ENCODE data around the gene DAPK2. TPM values are rescaled to one million over a fixed set of nuclear protein-coding genes. Genes with fewer than 3 reads are reported as not detected.
"Not testable (repeated sequence)": the region's sequence is repeated elsewhere in the genome, so short reads cannot be mapped to it uniquely, and the experiment has no call there.

The DAPK2 gene
- total and polyA plus RNA-seq, 9 donors = 0.77 to 6.2 (median 2.0) TPM

- no peak overlapping the region for H3K4me3 ChIP-seq
- no peak for DNase-seq
- H3K27ac ChIP-seq = no peak overlapping the region
- TF ChIP-seq, protein P1, sequence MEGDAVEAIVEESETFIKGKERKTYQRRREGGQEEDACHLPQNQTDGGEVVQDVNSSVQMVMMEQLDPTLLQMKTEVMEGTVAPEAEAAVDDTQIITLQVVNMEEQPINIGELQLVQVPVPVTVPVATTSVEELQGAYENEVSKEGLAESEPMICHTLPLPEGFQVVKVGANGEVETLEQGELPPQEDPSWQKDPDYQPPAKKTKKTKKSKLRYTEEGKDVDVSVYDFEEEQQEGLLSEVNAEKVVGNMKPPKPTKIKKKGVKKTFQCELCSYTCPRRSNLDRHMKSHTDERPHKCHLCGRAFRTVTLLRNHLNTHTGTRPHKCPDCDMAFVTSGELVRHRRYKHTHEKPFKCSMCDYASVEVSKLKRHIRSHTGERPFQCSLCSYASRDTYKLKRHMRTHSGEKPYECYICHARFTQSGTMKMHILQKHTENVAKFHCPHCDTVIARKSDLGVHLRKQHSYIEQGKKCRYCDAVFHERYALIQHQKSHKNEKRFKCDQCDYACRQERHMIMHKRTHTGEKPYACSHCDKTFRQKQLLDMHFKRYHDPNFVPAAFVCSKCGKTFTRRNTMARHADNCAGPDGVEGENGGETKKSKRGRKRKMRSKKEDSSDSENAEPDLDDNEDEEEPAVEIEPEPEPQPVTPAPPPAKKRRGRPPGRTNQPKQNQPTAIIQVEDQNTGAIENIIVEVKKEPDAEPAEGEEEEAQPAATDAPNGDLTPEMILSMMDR (IDR thresholded peaks at IDR 0.05) = no peak
- TF ChIP-seq POLR2A (IDR thresholded peaks at IDR 0.05) = no peak
- no peak for TF ChIP-seq EP300 (IDR thresholded peaks at IDR 0.05)
- no peaks in the 10 kb centered on the region for H3K4me1 ChIP-seq (ENCODE audit: insufficient read depth)
- intact Hi-C loops (cut with DNase I) = no loop called here
- WGBS, 3 donors = 89 to 92% (median 92%) methylated on average over 3 of the region's 3 CpGs
- no peaks in the 10 kb centered on the region for H3K27me3 ChIP-seq
- no peaks in the 10 kb centered on the region for H3K36me3 ChIP-seq
- H3K9me3 ChIP-seq = no peaks in the 10 kb centered on the region
These were observed 77.6 kb downstream of the DAPK2 start for GRCh38 chr15:63968700-63969099.

DNA sequence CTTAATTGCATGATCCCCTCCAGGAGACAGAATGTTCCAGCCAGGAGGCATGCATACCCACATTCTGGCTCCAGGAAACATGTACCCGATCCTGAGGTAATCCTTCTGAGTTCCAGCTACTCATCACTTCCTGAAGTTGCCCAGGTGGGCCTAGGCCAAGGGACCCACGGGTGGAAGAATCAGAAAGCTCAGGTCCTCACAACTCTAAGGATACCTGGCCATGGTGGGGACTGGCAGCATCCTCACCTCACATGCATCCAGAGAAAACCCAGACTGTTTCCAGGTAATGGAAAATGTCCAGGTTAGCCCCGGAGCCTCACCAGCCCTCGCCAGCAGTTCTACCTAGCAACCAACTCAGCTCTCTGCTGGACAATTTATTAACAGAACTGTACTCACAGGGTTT lies 78.2 kb downstream of the DAPK2 start:
- intact Hi-C loops (cut with DNase I) = no loop called here
- H3K4me1 ChIP-seq (ENCODE audit: insufficient read depth) = no peaks in the 10 kb centered on the region
- H3K36me3 ChIP-seq = no peaks in the 10 kb centered on the region
- H3K27ac ChIP-seq = no peak overlapping the region
- 88 to 94% (median 92%) methylated on average over 4 of the region's 4 CpGs for WGBS, 3 donors
- TF ChIP-seq, protein P1 (IDR thresholded peaks at IDR 0.05) = no peak
- TF ChIP-seq POLR2A (IDR thresholded peaks at IDR 0.05) = no peak
- TF ChIP-seq EP300 (IDR thresholded peaks at IDR 0.05) = no peak
- H3K4me3 ChIP-seq = no peak overlapping the region
- H3K27me3 ChIP-seq = no peaks in the 10 kb centered on the region
- DNase-seq = no peak
- no peaks in the 10 kb centered on the region for H3K9me3 ChIP-seq

DNA sequence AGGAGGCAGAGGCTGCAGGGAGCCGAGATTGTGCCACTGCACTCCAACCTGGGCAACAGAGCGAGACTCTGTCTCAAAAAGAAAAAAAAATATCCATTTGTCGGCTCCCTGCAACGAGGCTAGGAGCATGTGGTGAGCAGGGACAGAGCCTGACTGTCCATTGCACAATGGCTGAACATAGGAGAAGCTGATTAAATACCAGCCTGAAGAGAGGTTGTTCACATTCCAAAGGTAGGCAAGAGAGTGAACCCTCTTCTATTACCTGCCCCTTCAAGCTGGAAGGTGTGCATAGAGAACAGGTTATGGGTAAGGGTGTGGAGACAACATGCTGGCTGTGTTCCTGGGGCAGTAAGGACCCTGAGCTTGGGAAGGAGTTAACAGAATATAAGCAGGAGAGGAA lies 78.7 kb downstream of the DAPK2 start:
- Histone ChIP-seq H3K27ac (no peak overlapping the region), H3K9me3 (no peaks in the 10 kb centered on the region), H3K4me3 (no peak overlapping the region), H3K36me3 (no peaks in the 10 kb centered on the region), H3K4me1 (ENCODE audit: insufficient read depth) (no peaks in the 10 kb centered on the region), H3K27me3 (no peaks in the 10 kb centered on the region)
- intact Hi-C loops (cut with DNase I) = no loop called here
- 90 to 96% (median 92%) methylated on average over 4 of the region's 4 CpGs for WGBS, 3 donors
- TF ChIP-seq, protein P1 (IDR thresholded peaks at IDR 0.05) = no peak
- no peak for TF ChIP-seq POLR2A (IDR thresholded peaks at IDR 0.05)
- DNase-seq = no peak

- intact Hi-C loops (cut with DNase I); H3K27ac ChIP-seq; H3K4me1 ChIP-seq (ENCODE audit: insufficient read depth); DNase-seq; H3K27me3 ChIP-seq; H3K36me3 ChIP-seq; H3K4me3 ChIP-seq; H3K9me3 ChIP-seq: not testable (repeated sequence)
- WGBS, 3 donors = 94 to 99% (median 97%) methylated on average over 15 of the region's 15 CpGs
These were observed 83.2 kb downstream of the DAPK2 start for GRCh38 chr15:63962947-63963721.

GRCh38 chr15:63953524-63953923 lies 92.8 kb downstream of the DAPK2 start:
- WGBS, 3 donors = 28 to 65% (median 31%) methylated on average over 2 of the region's 2 CpGs
- Histone ChIP-seq H3K4me3 (no peak overlapping the region), H3K4me1 (ENCODE audit: insufficient read depth) (peaks cover 3% of the 10 kb centered on the region), H3K27me3 (no peaks in the 10 kb centered on the region), H3K36me3 (no peaks in the 10 kb centered on the region), H3K27ac (no peak overlapping the region), H3K9me3 (no peaks in the 10 kb centered on the region)
- TF ChIP-seq, protein P1 (IDR thresholded peaks at IDR 0.05) = no peak
- TF ChIP-seq POLR2A (IDR thresholded peaks at IDR 0.05) (no peak), EP300 (IDR thresholded peaks at IDR 0.05) (no peak)
- no peak for DNase-seq
- intact Hi-C loops (cut with DNase I) = no loop called here
